Skeletal muscle satellite cell (primary cell): ENCODE data around the gene SPOPL.
"Not testable (repeated sequence)": the region's sequence is repeated elsewhere in the genome, so short reads cannot be mapped to it uniquely, and the experiment has no call there.

Experiments used
- H3K27me3 ChIP-seq: 2 replicates; pipeline ENCODE4 v1.7.0; 2013; ENCODE audit warnings: low read length; ENCODE audit not compliant: control insufficient read depth, insufficient read depth
- H3K36me3 ChIP-seq: 2 replicates; pipeline ENCODE4 v1.7.0; 2013; ENCODE audit warnings: mild to moderate bottlenecking, control low read depth, low read length; ENCODE audit not compliant: insufficient read depth
- H3K4me1 ChIP-seq: 2 replicates; pipeline ENCODE4 v1.7.0; 2013; ENCODE audit warnings: low read length; ENCODE audit not compliant: control insufficient read depth, insufficient read depth
- H3K4me2 ChIP-seq: 2 replicates; pipeline ENCODE4 v1.7.0; 2013; ENCODE audit warnings: mild to moderate bottlenecking, low read length
- H3K4me3 ChIP-seq: 2 replicates; pipeline ENCODE4 v1.7.0; 2013; ENCODE audit warnings: low read length
- H3K9ac ChIP-seq: 2 replicates; pipeline ENCODE4 v1.7.0; 2013; ENCODE audit warnings: mild to moderate bottlenecking, low read depth, low read length, moderate library complexity
- H3K9me3 ChIP-seq: replicated peaks from 2 replicates; pipeline ENCODE4 v1.7.0; 2013; ENCODE audit warnings: mild to moderate bottlenecking, control low read depth, low read length

Gene SPOPL

GRCh38 chr2:138475277-138475776 lies 26.2 kb upstream of the SPOPL start:
- Histone ChIP-seq H3K4me3 (no peak overlapping the region), H3K9me3 (no peaks in the 10 kb centered on the region), H3K4me2 (no peak overlapping the region), H3K9ac (no peak overlapping the region), H3K4me1 (no peaks in the 10 kb centered on the region), H3K36me3 (no peaks in the 10 kb centered on the region), H3K27me3 (no peaks in the 10 kb centered on the region)

GRCh38 chr2:138476186-138476585 lies 25.4 kb upstream of the SPOPL start:
- H3K4me1 ChIP-seq = no peaks in the 10 kb centered on the region
- H3K36me3 ChIP-seq = no peaks in the 10 kb centered on the region
- no peak overlapping the region for H3K4me2 ChIP-seq
- no peaks in the 10 kb centered on the region for H3K9me3 ChIP-seq
- H3K27me3 ChIP-seq = no peaks in the 10 kb centered on the region
- no peak overlapping the region for H3K4me3 ChIP-seq
- H3K9ac ChIP-seq = no peak overlapping the region

GRCh38 chr2:138476940-138477339 lies 24.6 kb upstream of the SPOPL start:
- H3K9ac ChIP-seq = no peak overlapping the region
- H3K4me1 ChIP-seq = no peaks in the 10 kb centered on the region
- H3K9me3 ChIP-seq = no peaks in the 10 kb centered on the region
- H3K4me3 ChIP-seq = no peak overlapping the region
- no peaks in the 10 kb centered on the region for H3K36me3 ChIP-seq
- no peaks in the 10 kb centered on the region for H3K27me3 ChIP-seq
- H3K4me2 ChIP-seq = no peak overlapping the region

- not testable (repeated sequence) for H3K4me2 ChIP-seq, H3K9me3 ChIP-seq, H3K4me3 ChIP-seq, H3K9ac ChIP-seq, H3K4me1 ChIP-seq, H3K27me3 ChIP-seq, H3K36me3 ChIP-seq
Observed at GRCh38 chr2:138482796-138483195, 18.8 kb upstream of the SPOPL start.

GRCh38 chr2:138485019-138485418 lies 16.6 kb upstream of the SPOPL start:
- Histone ChIP-seq H3K9ac (no peak overlapping the region), H3K4me1 (no peaks in the 10 kb centered on the region), H3K4me3 (no peak overlapping the region), H3K36me3 (no peaks in the 10 kb centered on the region), H3K27me3 (no peaks in the 10 kb centered on the region), H3K4me2 (no peak overlapping the region), H3K9me3 (no peaks in the 10 kb centered on the region)

GRCh38 chr2:138486363-138487198 lies 15.0 kb upstream of the SPOPL start:
- H3K9me3 ChIP-seq = no peaks in the 10 kb centered on the region
- no peak overlapping the region for H3K4me2 ChIP-seq
- H3K36me3 ChIP-seq = no peaks in the 10 kb centered on the region
- H3K4me3 ChIP-seq = no peak overlapping the region
- no peak overlapping the region for H3K9ac ChIP-seq
- H3K27me3 ChIP-seq = no peaks in the 10 kb centered on the region
- H3K4me1 ChIP-seq = no peaks in the 10 kb centered on the region

- H3K4me1 ChIP-seq = no peaks in the 10 kb centered on the region
- H3K36me3 ChIP-seq = no peaks in the 10 kb centered on the region
- H3K4me2 ChIP-seq = no peak overlapping the region
- no peak overlapping the region for H3K9ac ChIP-seq
- H3K4me3 ChIP-seq = no peak overlapping the region
- H3K27me3 ChIP-seq = no peaks in the 10 kb centered on the region
- no peaks in the 10 kb centered on the region for H3K9me3 ChIP-seq
Observed at GRCh38 chr2:138490673-138491494, 10.7 kb upstream of the SPOPL start.

GRCh38 chr2:138491495-138491862 lies 10.1 kb upstream of the SPOPL start:
- Histone ChIP-seq H3K9ac (no peak overlapping the region), H3K4me2 (no peak overlapping the region), H3K27me3 (no peaks in the 10 kb centered on the region), H3K4me3 (no peak overlapping the region), H3K4me1 (no peaks in the 10 kb centered on the region), H3K36me3 (no peaks in the 10 kb centered on the region), H3K9me3 (no peaks in the 10 kb centered on the region)

- Histone ChIP-seq H3K4me1 (no peaks in the 10 kb centered on the region), H3K9ac (no peak overlapping the region), H3K36me3 (no peaks in the 10 kb centered on the region), H3K9me3 (no peaks in the 10 kb centered on the region), H3K4me3 (no peak overlapping the region), H3K4me2 (no peak overlapping the region), H3K27me3 (no peaks in the 10 kb centered on the region)
Observed at GRCh38 chr2:138492160-138492559, 9.4 kb upstream of the SPOPL start.

- no peak overlapping the region for H3K4me2 ChIP-seq
- H3K4me3 ChIP-seq = no peak overlapping the region
- no peaks in the 10 kb centered on the region for H3K36me3 ChIP-seq
- no peak overlapping the region for H3K9ac ChIP-seq
- H3K9me3 ChIP-seq = no peaks in the 10 kb centered on the region
- H3K4me1 ChIP-seq = no peaks in the 10 kb centered on the region
- H3K27me3 ChIP-seq = no peaks in the 10 kb centered on the region
Observed at GRCh38 chr2:138493334-138493733, 8.2 kb upstream of the SPOPL start.

GRCh38 chr2:138494265-138494966 lies 7.2 kb upstream of the SPOPL start:
- Histone ChIP-seq H3K36me3 (no peaks in the 10 kb centered on the region), H3K4me1 (no peaks in the 10 kb centered on the region), H3K9ac (no peak overlapping the region), H3K4me2 (no peak overlapping the region), H3K27me3 (no peaks in the 10 kb centered on the region), H3K4me3 (no peak overlapping the region), H3K9me3 (no peaks in the 10 kb centered on the region)
